Prostate gland (tissue), 2 donors: ENCODE data around the gene TAAR1. TPM values are rescaled to one million over a fixed set of nuclear protein-coding genes. Genes with fewer than 3 reads are reported as not detected.

ENCODE experiments used
- DNase-seq: peaks from one replicate; pipeline ENCODE4 v3.0.0-alpha.2; 2019; ENCODE audit warnings: low spot score
- H3K27ac ChIP-seq, 2 donors: fragments of 200-600 bp; sonication (generic); 2 replicates each; pipeline ENCODE4 v1.5.1; 2017 to 2019
- H3K27me3 ChIP-seq: fragments of 200-600 bp; sonication (generic); replicated peaks from 2 replicates; pipeline ENCODE4 v1.5.1; 2019; ENCODE audit not compliant: insufficient read depth
- H3K36me3 ChIP-seq, 2 donors: fragments of 200-600 bp; sonication (generic); 1 replicate in 1 of 2; 2 replicates in 1 of 2; pipeline versions ENCODE4 v1.5.1 to v1.8.1; 2017 to 2019
- H3K4me1 ChIP-seq: fragments of 200-600 bp; sonication (generic); replicated peaks from 2 replicates; pipeline ENCODE4 v1.5.1; 2019
- H3K4me3 ChIP-seq, 2 donors: fragments of 200-600 bp; sonication (generic); 2 replicates each; pipeline ENCODE4 v1.5.1; 2017 to 2019
- H3K9me3 ChIP-seq: fragments of 200-600 bp; sonication (generic); 2 replicates; pipeline ENCODE4 v1.5.1; 2017
- POLR2A ChIP-seq: fragments of 450-650 bp; IDR thresholded peaks from one replicate; pipeline ENCODE4 v1.6.1; 2016; ENCODE audit warnings: antibody characterized with exemption, mild to moderate bottlenecking
- POLR2AphosphoS5 ChIP-seq: sonication (generic); formaldehyde crosslinking; IDR thresholded peaks from one replicate; pipeline ENCODE4 v1.6.1; 2017; ENCODE audit warnings: antibody characterized with exemption
- WGBS: methylation state at CpG from one replicate; pipeline ENCODE4 v1.1.5; 2018; 5-methylcytosine and 5-hydroxymethylcytosine counted together
- intact Hi-C: fragments of 100-400 bp; cut with DNase I; formaldehyde crosslinking; loops from one replicate; pipeline ENCODE4 v1.14.2; 2022
- total RNA-seq, 2 donors: library from RNA; depleted of rRNA; stranded (reverse); fragments of >200 nt; gene quantifications; one replicate each; pipeline ENCODE4 v1.1.0, GENCODE V29; 2016
- TF ChIP-seq, protein P1 (sequence below), 4 experiments: fragments of 200-600 bp in 2 of 4; fragments of 450-650 bp in 2 of 4; sonication (generic) in 2 of 4; IDR thresholded peaks; 1 replicate in 3 of 4; 2 replicates in 1 of 4; pipeline ENCODE4 v1.5.1; 2016 to 2019; ENCODE audit warnings: antibody characterized with exemption in 4 of 4, mild to moderate bottlenecking in 2 of 4, moderate library complexity in 2 of 4

TAAR1 gene
- total RNA-seq, 2 donors from 2014 or later: not detected

DNA sequence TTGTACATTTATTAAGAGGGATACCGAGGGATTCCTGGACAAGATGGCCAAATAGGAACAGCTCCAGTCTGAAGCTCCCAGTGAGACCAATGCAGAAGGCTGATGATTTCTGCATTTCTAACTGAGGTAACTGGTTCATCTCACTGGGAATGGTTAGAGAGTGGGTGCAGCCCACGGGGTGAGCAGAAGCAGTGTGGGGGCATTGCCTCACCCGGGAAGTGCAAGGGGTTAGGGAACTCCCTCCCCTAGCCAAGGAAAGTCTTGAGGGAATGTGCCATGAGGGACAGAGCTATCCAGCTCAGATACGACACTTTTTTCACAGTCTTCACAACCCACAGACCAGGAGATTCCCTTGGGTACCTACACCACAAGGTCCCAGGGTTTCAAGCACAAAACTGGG is 24.2 kb downstream of the TAAR1 start:
- H3K27ac ChIP-seq: no peak overlapping the region
- H3K4me1 ChIP-seq: no peaks in the 10 kb centered on the region
- intact Hi-C loops: no loop called here
- no peaks in the 10 kb centered on the region for H3K27me3 ChIP-seq
- TF ChIP-seq, protein P1, sequence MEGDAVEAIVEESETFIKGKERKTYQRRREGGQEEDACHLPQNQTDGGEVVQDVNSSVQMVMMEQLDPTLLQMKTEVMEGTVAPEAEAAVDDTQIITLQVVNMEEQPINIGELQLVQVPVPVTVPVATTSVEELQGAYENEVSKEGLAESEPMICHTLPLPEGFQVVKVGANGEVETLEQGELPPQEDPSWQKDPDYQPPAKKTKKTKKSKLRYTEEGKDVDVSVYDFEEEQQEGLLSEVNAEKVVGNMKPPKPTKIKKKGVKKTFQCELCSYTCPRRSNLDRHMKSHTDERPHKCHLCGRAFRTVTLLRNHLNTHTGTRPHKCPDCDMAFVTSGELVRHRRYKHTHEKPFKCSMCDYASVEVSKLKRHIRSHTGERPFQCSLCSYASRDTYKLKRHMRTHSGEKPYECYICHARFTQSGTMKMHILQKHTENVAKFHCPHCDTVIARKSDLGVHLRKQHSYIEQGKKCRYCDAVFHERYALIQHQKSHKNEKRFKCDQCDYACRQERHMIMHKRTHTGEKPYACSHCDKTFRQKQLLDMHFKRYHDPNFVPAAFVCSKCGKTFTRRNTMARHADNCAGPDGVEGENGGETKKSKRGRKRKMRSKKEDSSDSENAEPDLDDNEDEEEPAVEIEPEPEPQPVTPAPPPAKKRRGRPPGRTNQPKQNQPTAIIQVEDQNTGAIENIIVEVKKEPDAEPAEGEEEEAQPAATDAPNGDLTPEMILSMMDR (IDR thresholded peaks at IDR 0.05): no peak
- TF ChIP-seq POLR2A: no peak
- TF ChIP-seq POLR2AphosphoS5: no peak
- no peaks in the 10 kb centered on the region for H3K9me3 ChIP-seq
- WGBS: 70% methylated on average over 4 of the region's 4 CpGs
- H3K36me3 ChIP-seq: no peaks in the 10 kb centered on the region
- no peak for DNase-seq
- H3K4me3 ChIP-seq: no peak overlapping the region

DNA sequence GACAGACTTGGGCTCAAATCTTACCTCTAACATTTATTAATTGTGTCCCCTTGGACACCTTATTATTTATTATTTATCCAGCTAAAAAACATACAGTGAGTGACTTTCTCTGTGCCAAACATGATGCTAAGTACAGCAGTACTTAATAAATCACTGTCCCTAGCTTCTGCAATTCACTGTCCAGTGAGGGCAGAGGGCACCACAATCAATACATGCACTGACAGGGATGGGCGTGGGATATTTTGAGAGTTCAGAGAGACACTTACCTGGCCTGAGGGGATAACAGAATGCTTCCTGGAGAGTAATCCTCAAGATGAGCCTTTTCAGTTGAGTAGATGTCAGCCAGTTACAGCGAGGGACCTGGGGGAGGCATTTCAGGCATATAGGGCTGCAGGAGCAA is 25.6 kb downstream of the TAAR1 start:
- H3K9me3 ChIP-seq: no peaks in the 10 kb centered on the region
- H3K4me3 ChIP-seq: no peak overlapping the region
- no peaks in the 10 kb centered on the region for H3K36me3 ChIP-seq
- intact Hi-C loops: no loop called here
- no peaks in the 10 kb centered on the region for H3K27me3 ChIP-seq
- no peak overlapping the region for H3K27ac ChIP-seq
- DNase-seq: no peak
- no peaks in the 10 kb centered on the region for H3K4me1 ChIP-seq
- TF ChIP-seq, protein P1 (IDR thresholded peaks at IDR 0.05): no peak
- no peak for TF ChIP-seq POLR2AphosphoS5
- no peak for TF ChIP-seq POLR2A
- 92% methylated on average over 2 of the region's 2 CpGs for WGBS

DNA sequence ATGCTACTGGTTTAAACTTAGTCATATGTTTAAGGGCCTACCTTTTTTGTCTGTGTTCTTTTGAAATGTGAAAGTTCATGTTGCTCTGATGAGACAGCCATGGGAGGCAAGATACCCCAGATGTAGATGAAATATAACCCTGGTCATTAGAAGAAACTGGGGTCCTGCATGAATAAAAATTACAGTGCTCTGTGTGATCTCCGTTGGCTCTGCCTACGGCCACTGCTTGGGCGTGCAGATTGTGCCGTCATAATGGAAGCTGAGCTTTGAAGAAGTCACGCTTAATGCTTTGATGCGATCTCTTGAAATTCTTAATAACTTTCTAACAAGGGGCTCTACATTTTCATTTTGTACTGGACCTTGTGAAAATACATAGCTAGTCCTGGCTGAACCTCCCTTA is 34.8 kb downstream of the TAAR1 start, which contains the start of gene TAAR2:
TSS of gene TAAR2 (minus strand) at position 101 of the 400 bp plus-strand sequence. CDS start at position 101, 0 bp downstream.
- no peaks in the 10 kb centered on the region for H3K4me1 ChIP-seq
- no peaks in the 10 kb centered on the region for H3K36me3 ChIP-seq
- WGBS: 93% methylated on average over 6 of the region's 6 CpGs
- H3K27ac ChIP-seq: no peak within 1 kb of the TSS
- TF ChIP-seq POLR2A: no peak
- TF ChIP-seq, protein P1 (IDR thresholded peaks at IDR 0.05): no peak
- no peak for TF ChIP-seq POLR2AphosphoS5
- no peaks in the 10 kb centered on the region for H3K27me3 ChIP-seq
- intact Hi-C loops: no loop called here
- H3K9me3 ChIP-seq: no peaks in the 10 kb centered on the region
- H3K4me3 ChIP-seq: no peak within 1 kb of the TSS
- DNase-seq: no peak

DNA sequence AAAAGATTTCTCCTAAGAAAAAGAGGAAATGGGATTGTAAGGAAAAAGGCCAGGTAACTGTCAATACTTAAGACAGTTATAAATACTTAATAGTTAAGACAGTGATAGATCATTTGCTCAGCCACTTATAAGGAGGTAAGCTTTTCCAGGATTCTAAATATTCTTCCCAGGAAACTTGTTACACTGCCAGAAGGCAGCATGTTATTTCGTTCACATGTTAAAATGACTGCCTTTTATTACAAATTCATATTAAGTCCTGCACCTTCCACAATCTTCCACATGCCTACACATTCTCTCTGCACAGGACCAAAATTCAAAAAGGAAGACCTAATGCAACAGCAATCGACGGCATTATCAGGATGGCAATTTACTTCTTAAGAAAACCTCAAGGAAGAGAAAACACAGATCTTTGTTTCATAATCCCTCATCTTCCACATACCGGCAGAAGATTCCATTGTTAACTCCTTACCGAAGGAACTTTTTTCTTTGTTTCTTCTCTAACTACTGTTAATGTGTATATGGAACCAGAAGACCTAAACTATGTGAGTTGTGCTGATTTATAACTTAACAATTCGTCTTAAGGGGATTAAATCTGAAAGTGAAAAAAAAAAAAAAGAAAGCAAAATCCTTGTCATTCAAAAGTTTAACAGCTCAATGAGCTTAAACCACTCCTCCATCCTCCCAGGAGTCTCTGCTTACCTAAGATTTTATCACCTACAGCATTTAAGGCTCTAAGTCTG is 35.7 kb downstream of the TAAR1 start:
- Histone ChIP-seq H3K36me3 (no peaks in the 10 kb centered on the region), H3K4me3 (no peak overlapping the region), H3K9me3 (no peaks in the 10 kb centered on the region), H3K27me3 (no peaks in the 10 kb centered on the region), H3K4me1 (no peaks in the 10 kb centered on the region), H3K27ac (no peak overlapping the region)
- no peak for DNase-seq
- intact Hi-C loops: no loop called here
- WGBS: 28% methylated on average over 6 of the region's 6 CpGs
- TF ChIP-seq POLR2AphosphoS5: no peak
- TF ChIP-seq, protein P1 (IDR thresholded peaks at IDR 0.05): no peak
- no peak for TF ChIP-seq POLR2A

DNA sequence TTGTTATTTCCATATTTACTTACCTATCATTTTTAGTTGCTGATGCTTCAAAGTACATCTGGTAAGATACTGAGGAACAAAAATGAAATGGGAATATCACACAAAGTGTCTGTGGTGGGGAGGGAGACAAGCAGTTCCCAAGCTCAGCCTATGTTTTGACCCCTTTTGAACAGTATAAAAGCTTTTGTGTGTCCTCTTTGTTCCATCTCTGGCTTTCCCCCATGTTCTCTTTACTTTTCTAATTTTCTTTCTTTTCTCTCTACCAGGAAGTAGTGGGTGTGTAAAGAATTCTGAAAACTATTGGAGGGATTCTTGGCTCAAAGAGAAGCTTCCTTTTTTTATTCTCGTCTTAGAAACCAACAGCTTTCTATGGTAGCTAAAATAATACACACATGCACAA is 42.3 kb downstream of the TAAR1 start:
- Histone ChIP-seq H3K4me3 (no peak overlapping the region), H3K27ac (no peak overlapping the region), H3K9me3 (no peaks in the 10 kb centered on the region), H3K27me3 (no peaks in the 10 kb centered on the region), H3K4me1 (no peaks in the 10 kb centered on the region), H3K36me3 (no peaks in the 10 kb centered on the region)
- WGBS: 29% methylated on average over 1 of the region's 1 CpG
- no peak for TF ChIP-seq POLR2A
- TF ChIP-seq POLR2AphosphoS5: no peak
- TF ChIP-seq, protein P1 (IDR thresholded peaks at IDR 0.05): no peak
- intact Hi-C loops: no loop called here
- DNase-seq: no peak
